CD14-positive monocyte (primary cell): Measurements from ENCODE around the gene FANCD2OS. TPM values are rescaled to one million over a fixed set of nuclear protein-coding genes. Genes with fewer than 3 reads are reported as not detected.

ENCODE experiments used
- DNase-seq, 3 donors: peaks; one replicate each; pipeline ENCODE4 v3.0.0-alpha.2; 2011 to 2022
- H2AFZ ChIP-seq: 2 replicates; pipeline ENCODE4 v1.6.0; 2012; ENCODE audit warnings: mild to moderate bottlenecking, low read depth, low read length, inconsistent platforms; ENCODE audit not compliant: insufficient read depth, poor library complexity, severe bottlenecking
- H3K27ac ChIP-seq, 2 donors: 1 replicate in 1 of 2; 2 replicates in 1 of 2; pipeline ENCODE4 v1.5.1; 2012 to 2013; ENCODE audit warnings: low read length in 2 of 2, control low read depth in 1 of 2, inconsistent platforms in 1 of 2, low read depth in 1 of 2, mild to moderate bottlenecking in 1 of 2
- H3K27me3 ChIP-seq, 2 donors: one replicate each; pipeline versions ENCODE4 v1.6.0 to v1.6.1; 2011 to 2013; ENCODE audit warnings: low read length in 2 of 2; ENCODE audit not compliant: control insufficient read depth in 2 of 2, insufficient read depth in 2 of 2
- H3K36me3 ChIP-seq, 2 donors: replicated peaks in 1 of 2; 1 replicate in 1 of 2; 2 replicates in 1 of 2; pipeline versions ENCODE4 v1.5.1 to v1.6.1; 2012 to 2013; ENCODE audit warnings: low read length in 2 of 2, control low read depth in 1 of 2, inconsistent platforms in 1 of 2, mild to moderate bottlenecking in 1 of 2; ENCODE audit not compliant: insufficient read depth in 2 of 2, control insufficient read depth in 1 of 2
- H3K4me1 ChIP-seq, 2 donors: 1 replicate in 1 of 2; 2 replicates in 1 of 2; pipeline versions ENCODE4 v1.5.1 to v1.6.1; 2012 to 2013; ENCODE audit warnings: low read length in 2 of 2, control low read depth in 1 of 2, inconsistent platforms in 1 of 2, mild to moderate bottlenecking in 1 of 2, moderate library complexity in 1 of 2; ENCODE audit not compliant: insufficient read depth in 2 of 2, control insufficient read depth in 1 of 2
- H3K4me2 ChIP-seq: replicated peaks from 2 replicates; pipeline ENCODE3; 2012; ENCODE audit warnings: low read length, moderate library complexity, mild to moderate bottlenecking; ENCODE audit not compliant: poor library complexity, severe bottlenecking; ENCODE audit errors: extremely low read depth
- H3K4me3 ChIP-seq, 3 experiments: fragments of 200-600 bp in 1 of 3; sonication (generic) in 1 of 3; replicated peaks in 1 of 3; 1 replicate in 2 of 3; 2 replicates in 1 of 3; pipeline ENCODE4 v1.5.1; 2011 to 2013; ENCODE audit warnings: low read length in 3 of 3, mild to moderate bottlenecking in 3 of 3, control low read depth in 2 of 3, low read depth in 2 of 3, inconsistent platforms in 1 of 3, moderate library complexity in 1 of 3
- H3K79me2 ChIP-seq: 2 replicates; pipeline ENCODE4 v1.6.0; 2012; ENCODE audit warnings: mild to moderate bottlenecking, control low read depth, inconsistent platforms, low read length, moderate library complexity; ENCODE audit not compliant: insufficient read depth
- H3K9ac ChIP-seq: 2 replicates; pipeline ENCODE4 v1.6.0; 2017; ENCODE audit warnings: low read length, mild to moderate bottlenecking; ENCODE audit not compliant: insufficient read depth, poor library complexity, severe bottlenecking
- H3K9me3 ChIP-seq, 2 donors: replicated peaks in 1 of 2; 1 replicate in 1 of 2; 2 replicates in 1 of 2; pipeline versions ENCODE4 v1.5.1 to v1.6.1; 2012 to 2013; ENCODE audit warnings: low read length in 2 of 2, control low read depth in 1 of 2; ENCODE audit not compliant: control insufficient read depth in 1 of 2, insufficient read depth in 1 of 2
- H4K20me1 ChIP-seq: 2 replicates; pipeline ENCODE4 v1.6.0; 2012; ENCODE audit warnings: mild to moderate bottlenecking, low read length, control low read depth, moderate library complexity; ENCODE audit not compliant: insufficient read depth
- H3K27ac Mint-ChIP-seq, 7 donors: one replicate each; pipeline ENCODE4 v1.8.0; 2020; ENCODE audit warnings: mild to moderate bottlenecking in 7 of 7, mixed read lengths in 7 of 7, moderate library complexity in 6 of 7, inconsistent platforms in 2 of 7
- H3K27me3 Mint-ChIP-seq, 3 donors: one replicate each; pipeline ENCODE4 v1.8.0; 2021 to 2022; ENCODE audit warnings: low read depth in 3 of 3, mild to moderate bottlenecking in 3 of 3, mixed read lengths in 3 of 3, moderate library complexity in 3 of 3, inconsistent platforms in 1 of 3
- H3K36me3 Mint-ChIP-seq, 2 donors: one replicate each; pipeline ENCODE4 v1.8.0; 2020; ENCODE audit warnings: mixed read lengths in 2 of 2, inconsistent platforms in 1 of 2, mild to moderate bottlenecking in 1 of 2
- H3K4me1 Mint-ChIP-seq: one replicate; pipeline ENCODE4 v1.8.0; 2020; ENCODE audit warnings: mild to moderate bottlenecking, mixed read lengths
- H3K4me3 Mint-ChIP-seq, 2 donors: one replicate each; pipeline ENCODE4 v1.8.0; 2020; ENCODE audit warnings: mild to moderate bottlenecking in 2 of 2, mixed read lengths in 2 of 2, moderate library complexity in 1 of 2
- H3K9me3 Mint-ChIP-seq, 7 donors: one replicate each; pipeline ENCODE4 v1.8.0; 2020 to 2022; ENCODE audit warnings: mixed read lengths in 7 of 7, mild to moderate bottlenecking in 6 of 7, moderate library complexity in 6 of 7, inconsistent platforms in 2 of 7
- WGBS: methylation state at CpG from one replicate; pipeline ENCODE4 v1.1.5; 2013; ENCODE audit warnings: missing lambda C conversion rate; ENCODE audit not compliant: insufficient coverage; 5-methylcytosine and 5-hydroxymethylcytosine counted together
- intact Hi-C, 2 donors: fragments of 100-400 bp; cut with micrococcal nuclease; formaldehyde crosslinking; loops; one replicate each; pipeline versions ENCODE4 v1.15.0 to v1.15.1; 2023
- polyA plus RNA-seq, 3 donors: library from polyadenylated mRNA; depleted of rRNA in 1 of 3; unstranded in 2 of 3; stranded (reverse) in 1 of 3; fragments of 300-500 nt in 2 of 3; fragments of >200 nt in 1 of 3; fragmentation: Illumina TruSeq in 2 of 3; gene quantifications; 1 replicate in 2 of 3; 2 replicates in 1 of 3; pipeline ENCODE4 v1.2.3, GENCODE V29; 2012 to 2021
- TF ChIP-seq, protein P1 (sequence below): fragments of 200-600 bp; IDR thresholded peaks from one replicate; pipeline ENCODE4 v1.8.0; 2022; ENCODE audit warnings: antibody characterized with exemption, mild to moderate bottlenecking

Gene FANCD2OS
- polyA plus RNA-seq, 3 donors, result not detected

DNA sequence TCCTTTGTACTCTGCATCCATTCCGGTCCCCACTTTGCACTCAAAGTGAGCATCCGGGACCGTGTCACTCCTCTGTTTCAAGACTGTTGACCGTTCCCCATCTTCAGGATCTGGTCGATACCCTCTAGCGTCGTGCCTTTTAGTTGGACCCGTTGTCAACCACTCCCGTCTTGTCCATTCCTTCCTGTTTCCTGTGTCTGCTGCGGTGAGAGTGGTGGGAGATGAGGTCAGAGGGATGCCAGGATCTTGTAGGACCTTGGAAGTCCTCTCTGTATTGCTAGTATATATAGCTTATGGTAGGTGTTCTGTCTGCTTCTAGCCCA, 8.0 kb upstream of the FANCD2OS start:
- peak overlapping the region; percentile 90 to 97 (median 96) for H3K4me3 ChIP-seq
- intact Hi-C loops, result loop anchor here in 1 of 2 donors (5.0 to 10.0 kb wide), 2 partner anchors 49 to 136 kb away; partner anchors contain the start of gene IRAK2
- H3K36me3 ChIP-seq, result peaks cover 18 to 27% of the 10 kb centered on the region in 2 donors
- Mint-ChIP-seq H3K4me1 (peaks cover 21% of the 10 kb centered on the region), H3K27ac (peak overlapping the region; percentile 92 to 98 (median 97)), H3K36me3 (peaks cover 19 to 27% of the 10 kb centered on the region in 2 donors), H3K9me3 (no peaks in the 10 kb centered on the region), H3K27me3 (peaks cover 3 to 8% (median 5%) of the 10 kb centered on the region in 3 donors), H3K4me3 (peak overlapping the region; percentile 99 to 100)
- peaks cover 55% of the 10 kb centered on the region for H3K79me2 ChIP-seq
- H4K20me1 ChIP-seq, result peaks cover 39% of the 10 kb centered on the region
- 0% methylated on average over 4 of the region's 10 CpGs for WGBS
- TF ChIP-seq, protein P1, sequence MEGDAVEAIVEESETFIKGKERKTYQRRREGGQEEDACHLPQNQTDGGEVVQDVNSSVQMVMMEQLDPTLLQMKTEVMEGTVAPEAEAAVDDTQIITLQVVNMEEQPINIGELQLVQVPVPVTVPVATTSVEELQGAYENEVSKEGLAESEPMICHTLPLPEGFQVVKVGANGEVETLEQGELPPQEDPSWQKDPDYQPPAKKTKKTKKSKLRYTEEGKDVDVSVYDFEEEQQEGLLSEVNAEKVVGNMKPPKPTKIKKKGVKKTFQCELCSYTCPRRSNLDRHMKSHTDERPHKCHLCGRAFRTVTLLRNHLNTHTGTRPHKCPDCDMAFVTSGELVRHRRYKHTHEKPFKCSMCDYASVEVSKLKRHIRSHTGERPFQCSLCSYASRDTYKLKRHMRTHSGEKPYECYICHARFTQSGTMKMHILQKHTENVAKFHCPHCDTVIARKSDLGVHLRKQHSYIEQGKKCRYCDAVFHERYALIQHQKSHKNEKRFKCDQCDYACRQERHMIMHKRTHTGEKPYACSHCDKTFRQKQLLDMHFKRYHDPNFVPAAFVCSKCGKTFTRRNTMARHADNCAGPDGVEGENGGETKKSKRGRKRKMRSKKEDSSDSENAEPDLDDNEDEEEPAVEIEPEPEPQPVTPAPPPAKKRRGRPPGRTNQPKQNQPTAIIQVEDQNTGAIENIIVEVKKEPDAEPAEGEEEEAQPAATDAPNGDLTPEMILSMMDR, result no peak
- peak overlapping the region; percentile 78 to 96 for H3K27ac ChIP-seq
- H3K4me1 ChIP-seq, result peaks cover 21% of the 10 kb centered on the region in 2 donors
- DNase-seq, result peak in 2 of 3 donors; percentile 23 to 54
- peak overlapping the region; percentile 84 for H3K9ac ChIP-seq
- peak overlapping the region; percentile 99 for H3K4me2 ChIP-seq
- no peaks in the 10 kb centered on the region for H3K27me3 ChIP-seq
- H2AFZ ChIP-seq, result peak overlapping the region; percentile 98
- H3K9me3 ChIP-seq, result no peaks in the 10 kb centered on the region

DNA sequence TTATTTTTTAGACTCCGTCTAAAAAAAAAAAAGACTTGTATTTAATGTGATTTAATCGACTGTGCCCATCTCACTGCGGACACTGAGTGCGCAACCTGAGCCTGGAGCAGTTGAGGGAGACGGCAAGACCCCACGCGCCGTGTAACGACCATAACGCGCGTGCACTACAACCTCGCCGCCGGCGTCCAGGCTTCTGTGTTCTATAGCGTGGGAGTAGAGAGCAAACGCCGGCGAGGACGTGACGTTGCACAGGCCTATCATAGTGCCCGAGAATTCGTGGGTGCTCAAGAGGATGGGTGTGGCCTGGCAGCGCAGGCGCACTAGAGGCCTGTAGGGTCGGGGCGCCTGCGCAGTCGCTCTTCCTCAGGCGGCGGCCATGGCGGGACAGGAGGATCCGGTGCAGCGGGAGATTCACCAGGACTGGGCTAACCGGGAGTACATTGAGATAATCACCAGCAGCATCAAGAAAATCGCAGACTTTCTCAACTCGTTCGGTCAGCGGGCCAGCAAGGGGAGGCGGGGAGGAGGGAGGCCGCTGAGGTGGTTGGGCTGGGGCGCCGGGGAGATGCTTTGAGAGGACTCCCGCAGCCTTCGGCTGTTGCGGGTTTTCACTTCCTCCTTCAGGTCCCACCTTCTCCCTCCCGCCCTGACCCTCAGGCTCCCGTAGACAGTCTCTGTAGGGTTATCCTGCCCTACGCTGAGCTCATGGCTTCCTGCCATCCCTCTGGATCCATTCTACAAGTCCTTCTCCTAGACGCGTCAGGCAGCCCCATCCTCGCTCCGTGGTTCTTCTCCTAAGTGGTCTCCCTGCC, 7.5 kb upstream of the FANCD2OS start, which contains the start of gene BRK1:
Gene BRK1 (plus strand): TSS at position 350 of the 812 bp plus-strand sequence. CDS start 27 bp downstream, at position 377.
- Mint-ChIP-seq H3K36me3 (peaks cover 14 to 21% of the 10 kb centered on the region in 2 donors), H3K4me3 (peak within 1 kb of the TSS; percentile 99 to 100), H3K27me3 (peaks cover 3 to 8% (median 5%) of the 10 kb centered on the region in 3 donors), H3K4me1 (peaks cover 21% of the 10 kb centered on the region), H3K27ac (peak within 1 kb of the TSS; percentile 92 to 98 (median 97)), H3K9me3 (no peaks in the 10 kb centered on the region)
- TF ChIP-seq, protein P1, result no peak
- Histone ChIP-seq H2AFZ (peak within 1 kb of the TSS; percentile 98), H3K4me3 (peak within 1 kb of the TSS; percentile 90 to 97 (median 96)), H4K20me1 (peaks cover 34% of the 10 kb centered on the region), H3K79me2 (peaks cover 49% of the 10 kb centered on the region), H3K9me3 (no peaks in the 10 kb centered on the region), H3K27me3 (no peaks in the 10 kb centered on the region), H3K4me2 (peak within 1 kb of the TSS; percentile 99), H3K27ac (peak within 1 kb of the TSS; percentile 78 to 96), H3K4me1 (peaks cover 21% of the 10 kb centered on the region in 2 donors), H3K36me3 (peaks cover 13 to 21% of the 10 kb centered on the region in 2 donors), H3K9ac (peak within 1 kb of the TSS; percentile 84)
- WGBS, result under 1% methylated on average over 44 of the region's 54 CpGs
- intact Hi-C loops, result loop anchor here in 1 of 2 donors (2.0 to 10.0 kb wide), 3 partner anchors 49 to 205 kb away; partner anchors contain the start of genes IRAK2 and SEC13
- DNase-seq, result peak; percentile 96 to 98 (median 97)
